ENCODE data around the gene TLK2. TPM values are rescaled to one million over a fixed set of nuclear protein-coding genes. Genes with fewer than 3 reads are reported as not detected.

TLK2 gene
- total RNA-seq, 1 experiment from 2014 or later = 56.1 TPM

DNA sequence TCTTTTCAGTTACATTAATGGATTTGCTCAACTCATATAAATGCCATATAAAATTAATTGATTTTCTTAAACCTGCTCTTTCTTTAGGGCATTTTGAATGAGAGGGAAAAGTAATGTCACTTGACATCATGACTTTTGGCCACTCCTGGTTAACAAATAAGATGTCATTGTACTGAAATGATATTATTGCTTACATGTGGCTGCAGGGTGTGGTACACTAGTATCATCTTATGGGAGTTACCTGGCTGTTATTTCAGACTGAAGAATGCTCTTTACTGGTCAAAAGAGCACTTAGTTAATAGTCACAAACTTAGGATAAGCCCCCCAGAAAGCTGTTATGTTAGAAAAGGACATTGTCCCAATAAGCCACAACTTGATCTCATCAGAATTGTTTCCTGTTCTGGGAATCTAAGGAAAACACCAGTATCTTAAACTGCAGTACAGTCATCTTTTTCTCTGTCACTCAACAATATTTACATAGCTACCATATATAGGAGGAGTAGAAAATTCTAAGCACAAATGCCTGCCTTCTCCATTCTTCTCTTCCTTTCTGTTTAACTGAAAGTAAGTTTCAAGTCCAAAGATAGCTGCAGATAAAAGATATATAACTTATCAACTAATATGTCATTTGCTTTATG, 95.0 kb downstream of the TLK2 start:
- Mint-ChIP-seq H3K4me3 (ENCODE audit: unreplicated experiment) (no peak overlapping the region), H3K27ac (ENCODE audit: low read depth, unreplicated experiment) (no peak overlapping the region), H3K27me3 (ENCODE audit: insufficient read depth, unreplicated experiment) (no peaks in the 10 kb centered on the region), H3K4me1 (ENCODE audit: insufficient read depth, unreplicated experiment) (peaks cover 5% of the 10 kb centered on the region), H3K9me3 (ENCODE audit: unreplicated experiment) (no peaks in the 10 kb centered on the region), H3K36me3 (ENCODE audit: insufficient read depth, unreplicated experiment) (peaks cover 91% of the 10 kb centered on the region)
- ChIA-PET CTCF (no interaction called here), POLR2A (no interaction called here)
- BruUV-seq (replicated peaks) = no TSS peak
- TF ChIP-seq, protein P1, sequence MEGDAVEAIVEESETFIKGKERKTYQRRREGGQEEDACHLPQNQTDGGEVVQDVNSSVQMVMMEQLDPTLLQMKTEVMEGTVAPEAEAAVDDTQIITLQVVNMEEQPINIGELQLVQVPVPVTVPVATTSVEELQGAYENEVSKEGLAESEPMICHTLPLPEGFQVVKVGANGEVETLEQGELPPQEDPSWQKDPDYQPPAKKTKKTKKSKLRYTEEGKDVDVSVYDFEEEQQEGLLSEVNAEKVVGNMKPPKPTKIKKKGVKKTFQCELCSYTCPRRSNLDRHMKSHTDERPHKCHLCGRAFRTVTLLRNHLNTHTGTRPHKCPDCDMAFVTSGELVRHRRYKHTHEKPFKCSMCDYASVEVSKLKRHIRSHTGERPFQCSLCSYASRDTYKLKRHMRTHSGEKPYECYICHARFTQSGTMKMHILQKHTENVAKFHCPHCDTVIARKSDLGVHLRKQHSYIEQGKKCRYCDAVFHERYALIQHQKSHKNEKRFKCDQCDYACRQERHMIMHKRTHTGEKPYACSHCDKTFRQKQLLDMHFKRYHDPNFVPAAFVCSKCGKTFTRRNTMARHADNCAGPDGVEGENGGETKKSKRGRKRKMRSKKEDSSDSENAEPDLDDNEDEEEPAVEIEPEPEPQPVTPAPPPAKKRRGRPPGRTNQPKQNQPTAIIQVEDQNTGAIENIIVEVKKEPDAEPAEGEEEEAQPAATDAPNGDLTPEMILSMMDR (IDR thresholded peaks at IDR 0.05; ENCODE audit: unreplicated experiment) = no peak
- no peak for DNase-seq (ENCODE audit: unreplicated experiment)
- intact Hi-C loops (cut with micrococcal nuclease) = no loop called here

DNA sequence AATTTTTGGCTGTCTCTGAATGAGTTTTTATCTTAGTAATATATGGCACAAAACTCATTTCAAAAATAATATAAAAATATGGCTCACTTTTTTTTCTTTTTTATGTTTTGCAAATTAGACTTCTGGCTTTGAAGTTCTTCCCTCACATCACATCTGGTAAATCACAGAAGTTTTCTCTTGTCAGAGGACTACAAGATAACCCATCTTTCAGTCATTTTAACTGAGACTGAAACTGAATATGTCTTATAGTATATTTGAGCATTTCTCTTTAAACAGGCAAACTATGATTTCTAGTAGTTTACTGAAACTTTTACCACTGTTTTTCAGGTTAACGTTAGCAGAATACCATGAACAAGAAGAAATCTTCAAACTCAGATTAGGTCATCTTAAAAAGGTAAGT, 97.8 kb downstream of the TLK2 start:
- ChIA-PET POLR2A (interaction anchor here (0.7 kb wide), 1 partner anchor 8 kb away, joined by 3 read pairs; no protein-coding TSS in a partner anchor), CTCF (no interaction called here)
- H3K9me3 Mint-ChIP-seq (ENCODE audit: unreplicated experiment) = no peaks in the 10 kb centered on the region
- no peak for DNase-seq (ENCODE audit: unreplicated experiment)
- no peak overlapping the region for H3K4me3 Mint-ChIP-seq (ENCODE audit: unreplicated experiment)
- TF ChIP-seq, protein P1 (IDR thresholded peaks at IDR 0.05; ENCODE audit: unreplicated experiment) = no peak
- H3K27ac Mint-ChIP-seq (ENCODE audit: low read depth, unreplicated experiment) = peak overlapping the region; percentile 19
- intact Hi-C loops (cut with micrococcal nuclease) = no loop called here
- no peaks in the 10 kb centered on the region for H3K27me3 Mint-ChIP-seq (ENCODE audit: insufficient read depth, unreplicated experiment)
- no peaks in the 10 kb centered on the region for H3K4me1 Mint-ChIP-seq (ENCODE audit: insufficient read depth, unreplicated experiment)
- BruUV-seq (replicated peaks) = no TSS peak
- H3K36me3 Mint-ChIP-seq (ENCODE audit: insufficient read depth, unreplicated experiment) = peaks cover 90% of the 10 kb centered on the region

GRCh38 chr17:62578757-62579487, 100.3 kb downstream of the TLK2 start:
- ChIA-PET CTCF (interaction anchor here (1.2 kb wide), 1 partner anchor 26 kb away, joined by 5 read pairs; no protein-coding TSS in a partner anchor), POLR2A (no interaction called here)
- Mint-ChIP-seq H3K4me1 (ENCODE audit: insufficient read depth, unreplicated experiment) (no peaks in the 10 kb centered on the region), H3K36me3 (ENCODE audit: insufficient read depth, unreplicated experiment) (peaks cover 87% of the 10 kb centered on the region), H3K27me3 (ENCODE audit: insufficient read depth, unreplicated experiment) (no peaks in the 10 kb centered on the region), H3K9me3 (ENCODE audit: unreplicated experiment) (no peaks in the 10 kb centered on the region), H3K27ac (ENCODE audit: low read depth, unreplicated experiment) (no peak overlapping the region), H3K4me3 (ENCODE audit: unreplicated experiment) (no peak overlapping the region)
- TF ChIP-seq, protein P1 (IDR thresholded peaks at IDR 0.05; ENCODE audit: unreplicated experiment) = no peak
- intact Hi-C loops (cut with micrococcal nuclease) = no loop called here
- BruUV-seq (replicated peaks) = no TSS peak
- DNase-seq (ENCODE audit: unreplicated experiment) = no peak

GRCh38 chr17:62580947-62581346, 102.3 kb downstream of the TLK2 start:
- H3K9me3 Mint-ChIP-seq (ENCODE audit: unreplicated experiment) = no peaks in the 10 kb centered on the region
- BruUV-seq (replicated peaks) = no TSS peak
- intact Hi-C loops (cut with micrococcal nuclease) = no loop called here
- H3K4me1 Mint-ChIP-seq (ENCODE audit: insufficient read depth, unreplicated experiment) = no peaks in the 10 kb centered on the region
- no peaks in the 10 kb centered on the region for H3K27me3 Mint-ChIP-seq (ENCODE audit: insufficient read depth, unreplicated experiment)
- no peak overlapping the region for H3K27ac Mint-ChIP-seq (ENCODE audit: low read depth, unreplicated experiment)
- ChIA-PET CTCF (interaction anchor here (0.6 to 1.4 kb wide), 4 partner anchors 10 to 956 kb away, joined by 3 to 7 read pairs (median 4); no protein-coding TSS in a partner anchor), POLR2A (interaction anchor here (1.0 to 1.2 kb wide), 2 partner anchors 13 to 20 kb away, joined by 3 read pairs; no protein-coding TSS in a partner anchor)
- DNase-seq (ENCODE audit: unreplicated experiment) = no peak
- H3K36me3 Mint-ChIP-seq (ENCODE audit: insufficient read depth, unreplicated experiment) = peaks cover 83% of the 10 kb centered on the region
- TF ChIP-seq, protein P1 (IDR thresholded peaks at IDR 0.05; ENCODE audit: unreplicated experiment) = no peak
- H3K4me3 Mint-ChIP-seq (ENCODE audit: unreplicated experiment) = no peak overlapping the region

All from MCF 10A (cell line).